ENCODE results near the gene OR4E1.
A peak's percentile ranks its signal among the peaks of the same experiment; 100 is the strongest.
"Not testable (repeated sequence)": the region's sequence is repeated elsewhere in the genome, so short reads cannot be mapped to it uniquely, and the experiment has no call there.

The OR4E1 gene

GRCh38 chr14:21673718-21674117 is at the start of gene OR4E1:
TSS of gene OR4E1 (minus strand) at chr14:21673818. CDS start at chr14:21670935, 2,883 bp downstream.
- DNase-seq (ENCODE audit: low spot score) = no peak

- no peak for DNase-seq (ENCODE audit: low spot score)
Observed at GRCh38 chr14:21721504-21721903, 47.9 kb upstream of the OR4E1 start.

- no peak for DNase-seq (ENCODE audit: low spot score)
Observed at GRCh38 chr14:21719841-21720240, 46.2 kb upstream of the OR4E1 start.

GRCh38 chr14:21714318-21714929 is 40.8 kb upstream of the OR4E1 start:
- no peak for DNase-seq (ENCODE audit: low spot score)

- no peak for DNase-seq (ENCODE audit: low spot score)
Observed at GRCh38 chr14:21712036-21712435, 38.4 kb upstream of the OR4E1 start.

GRCh38 chr14:21711360-21711961 is 37.8 kb upstream of the OR4E1 start:
- DNase-seq (ENCODE audit: low spot score) = peak; percentile 23

GRCh38 chr14:21704338-21704737 is 30.7 kb upstream of the OR4E1 start:
- DNase-seq (ENCODE audit: low spot score) = no peak

- DNase-seq (ENCODE audit: low spot score) = no peak
Observed at GRCh38 chr14:21703357-21704326, 30.0 kb upstream of the OR4E1 start.

GRCh38 chr14:21702316-21702715 is 28.7 kb upstream of the OR4E1 start:
- no peak for DNase-seq (ENCODE audit: low spot score)

GRCh38 chr14:21699551-21699950 is 25.9 kb upstream of the OR4E1 start:
- no peak for DNase-seq (ENCODE audit: low spot score)

GRCh38 chr14:21698538-21698937 is 24.9 kb upstream of the OR4E1 start:
- not testable (repeated sequence) for DNase-seq (ENCODE audit: low spot score)

- DNase-seq (ENCODE audit: low spot score) = not testable (repeated sequence)
Observed at GRCh38 chr14:21697662-21698061, 24.0 kb upstream of the OR4E1 start.

- DNase-seq (ENCODE audit: low spot score) = no peak
Observed at GRCh38 chr14:21694425-21694824, 20.8 kb upstream of the OR4E1 start.

- no peak for DNase-seq (ENCODE audit: low spot score)
Observed at GRCh38 chr14:21686468-21686867, 12.8 kb upstream of the OR4E1 start.

- no peak for DNase-seq (ENCODE audit: low spot score)
Observed at GRCh38 chr14:21680072-21680471, 6.5 kb upstream of the OR4E1 start.

- DNase-seq (ENCODE audit: low spot score) = no peak
Observed at GRCh38 chr14:21675566-21675965, 1.9 kb upstream of the OR4E1 start.

- no peak for DNase-seq (ENCODE audit: low spot score)
Observed at GRCh38 chr14:21672116-21672515, 1.5 kb downstream of the OR4E1 start.

GRCh38 chr14:21671371-21671770 is 2.2 kb downstream of the OR4E1 start:
- DNase-seq (ENCODE audit: low spot score) = no peak

- no peak for DNase-seq (ENCODE audit: low spot score)
Observed at GRCh38 chr14:21669284-21669683, 4.3 kb downstream of the OR4E1 start.

- no peak for DNase-seq (ENCODE audit: low spot score)
Observed at GRCh38 chr14:21668377-21668776, 5.2 kb downstream of the OR4E1 start.

GRCh38 chr14:21656980-21657379 is 16.6 kb downstream of the OR4E1 start:
- DNase-seq (ENCODE audit: low spot score) = no peak

GRCh38 chr14:21654215-21654614 is 19.4 kb downstream of the OR4E1 start:
- DNase-seq (ENCODE audit: low spot score) = no peak

- no peak for DNase-seq (ENCODE audit: low spot score)
Observed at GRCh38 chr14:21653331-21653885, 20.2 kb downstream of the OR4E1 start, which contains the start of gene OR4E2. TSS of gene OR4E2 (plus strand) at chr14:21653835. CDS start at chr14:21665083, 11,248 bp downstream.

Measured in hematopoietic multipotent progenitor cell treated with erythropoietin and hydrocortisone succinate and interleukin-3 and kit ligand, for 17 days (in vitro differentiated cells).